Activated CD8-positive, alpha-beta memory T cell treated with anti-CD3 and anti-CD28 coated beads, Interleukin-2, amount 50 U/mL, for 24 hours (primary cell): ENCODE measurements around the gene TNIK.

Experiments
- DNase-seq: peaks from one replicate; pipeline ENCODE4 v3.0.0-alpha.2; 2020; ENCODE audit errors: extremely low read depth

TNIK gene

DNA sequence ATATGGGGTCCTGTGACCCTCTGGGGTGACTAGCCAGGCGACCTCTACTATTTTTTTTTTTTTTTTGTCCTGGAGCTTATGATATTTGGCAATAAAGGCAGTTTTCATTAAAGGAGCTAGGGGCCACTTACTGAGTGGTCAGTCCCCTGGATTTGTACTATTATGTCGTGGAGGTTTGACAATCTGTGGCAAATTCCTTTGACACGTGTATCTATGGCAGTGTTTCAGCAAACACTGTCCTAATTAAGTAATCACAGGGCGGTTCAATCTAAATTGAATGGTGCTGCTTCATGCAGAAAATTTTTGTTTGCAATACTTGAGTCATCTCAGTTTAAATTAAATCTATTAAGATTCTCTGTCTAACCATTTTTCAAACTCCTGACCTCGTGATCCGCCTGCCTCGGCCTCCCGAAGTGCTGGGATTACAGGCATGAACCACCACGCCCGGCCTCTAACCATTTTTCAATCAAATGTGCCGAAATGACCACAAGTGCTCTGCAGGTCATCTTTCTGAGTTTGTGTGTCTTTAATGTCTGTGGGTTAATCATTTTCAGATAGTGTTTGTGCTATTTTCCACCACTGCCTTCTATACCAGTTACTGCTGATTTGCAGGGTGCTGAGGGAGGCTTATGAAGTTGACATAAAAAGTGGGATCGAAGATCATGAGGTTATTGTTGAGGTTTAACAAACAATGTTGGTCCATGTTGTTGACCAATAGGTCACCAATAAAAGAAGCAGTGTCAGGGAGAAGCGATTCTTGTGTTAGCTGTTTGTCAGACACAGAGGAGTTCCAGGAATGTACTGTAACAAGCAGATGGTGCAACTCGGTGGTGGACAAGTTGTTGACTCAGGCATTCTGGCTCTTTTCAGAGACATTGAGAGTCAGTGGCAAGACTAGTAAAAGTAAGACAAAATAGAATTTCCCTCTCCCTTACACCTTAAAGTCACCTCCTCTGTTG is 415.1 kb downstream of the TNIK start:
- no peak for DNase-seq

GRCh38 chr3:171044384-171044783 is 415.8 kb downstream of the TNIK start:
- no peak for DNase-seq

- no peak for DNase-seq
These were observed 420.5 kb downstream of the TNIK start for GRCh38 chr3:171039674-171040073.

DNA sequence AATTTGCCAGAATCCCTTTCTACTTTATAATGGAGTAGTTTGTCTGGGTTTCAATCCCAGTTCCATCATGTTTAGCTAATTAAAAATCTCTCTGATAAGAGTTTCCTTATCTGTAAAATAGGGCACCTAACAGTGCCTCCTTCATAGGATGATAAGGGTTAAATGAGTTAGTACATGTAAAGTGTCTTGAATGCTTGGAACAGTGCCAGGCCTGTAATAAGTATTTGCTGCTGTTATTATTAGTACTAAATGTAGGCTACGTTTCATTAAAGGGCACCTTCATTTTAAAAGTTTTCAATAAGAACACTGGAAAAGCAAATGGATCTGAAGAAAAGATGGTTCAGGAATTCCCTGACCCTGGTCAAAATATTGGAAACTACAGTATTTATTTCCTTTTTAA is 421.9 kb downstream of the TNIK start:
- DNase-seq = no peak

DNA sequence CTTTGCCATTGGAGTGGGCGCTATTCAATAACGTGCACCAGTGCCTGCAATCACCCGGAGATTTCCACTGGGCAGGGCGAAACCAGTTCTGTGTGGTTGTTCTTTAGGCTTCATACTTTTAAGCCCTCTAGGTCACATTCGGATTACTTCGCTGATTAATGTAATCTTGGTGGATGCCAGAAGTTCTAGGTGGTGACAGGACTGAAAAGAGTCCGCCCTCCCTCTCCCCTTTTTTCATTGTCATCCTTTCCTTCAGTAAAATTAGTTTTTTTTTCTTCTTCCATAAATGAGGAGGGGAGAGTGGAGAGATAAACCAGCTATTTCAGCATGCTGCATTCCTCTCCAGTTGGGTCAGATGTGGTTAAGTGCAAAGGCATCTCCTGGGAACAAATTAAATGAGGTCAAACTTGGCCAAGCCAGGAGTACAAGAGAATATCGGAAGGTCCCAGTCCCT is 431.4 kb downstream of the TNIK start:
- no peak for DNase-seq

DNA sequence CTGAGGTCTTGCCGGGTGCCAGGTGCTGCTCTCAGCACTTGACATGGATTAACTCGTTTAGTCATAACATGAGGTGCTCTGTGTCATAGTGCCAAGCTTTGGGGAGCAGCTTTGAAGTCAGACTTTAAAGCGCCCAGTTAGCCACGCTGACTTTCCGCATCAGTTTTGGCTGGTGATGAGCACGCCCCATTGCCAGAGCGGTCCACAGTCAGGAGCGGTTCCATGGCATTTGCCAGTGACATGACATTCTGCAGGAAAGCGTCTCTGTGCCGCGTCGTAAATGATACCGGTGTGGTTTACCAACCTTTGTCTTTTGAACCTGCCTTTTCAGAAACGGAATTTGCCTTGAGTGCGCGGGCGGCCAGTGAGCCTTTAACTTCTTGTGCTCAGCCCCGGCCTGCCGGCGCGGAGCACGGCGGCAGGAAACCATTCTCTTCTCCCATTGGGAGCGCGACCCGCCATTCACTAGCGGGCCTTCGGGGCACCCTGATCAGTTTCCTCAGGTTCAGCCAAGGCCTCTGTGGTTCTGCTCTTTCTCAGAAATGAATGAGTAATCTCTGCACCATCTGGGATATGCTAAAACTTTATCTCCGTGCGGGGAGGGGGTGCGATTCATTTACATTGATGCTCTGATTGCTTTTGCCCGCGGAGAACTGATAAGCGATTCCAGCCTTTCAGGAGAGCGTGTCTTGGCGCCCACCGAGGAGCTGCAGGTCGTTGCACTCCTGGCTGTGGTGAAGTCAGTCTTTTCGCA is 432.0 kb downstream of the TNIK start:
- no peak for DNase-seq

GRCh38 chr3:171026597-171027293 is 433.5 kb downstream of the TNIK start, which contains the start of gene SLC2A2:
Gene SLC2A2 (minus strand): TSS chr3:171026720. CDS start chr3:171026670, 50 bp downstream.
- no peak for DNase-seq

DNA sequence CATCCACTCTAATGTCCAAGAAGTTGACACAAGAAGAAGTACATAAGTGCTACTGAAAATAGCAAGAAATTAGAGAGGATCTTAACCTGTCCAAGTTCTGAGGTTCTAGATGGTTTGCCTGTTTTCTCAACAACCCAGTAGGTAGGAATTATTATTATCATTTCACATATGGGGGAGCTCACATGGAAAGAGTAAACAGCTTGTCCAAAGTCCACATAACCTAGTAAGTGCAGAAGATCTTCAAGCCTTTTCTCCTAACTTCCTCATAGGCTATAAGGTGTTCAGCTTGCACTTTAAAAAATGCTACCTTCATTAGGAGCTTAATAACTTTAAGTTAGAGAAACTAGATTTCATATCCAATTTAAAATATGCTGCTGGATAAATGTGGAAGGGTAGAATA is 436.6 kb downstream of the TNIK start:
- no peak for DNase-seq

- DNase-seq = no peak
These were observed 438.8 kb downstream of the TNIK start for GRCh38 chr3:171021377-171021776.

DNA sequence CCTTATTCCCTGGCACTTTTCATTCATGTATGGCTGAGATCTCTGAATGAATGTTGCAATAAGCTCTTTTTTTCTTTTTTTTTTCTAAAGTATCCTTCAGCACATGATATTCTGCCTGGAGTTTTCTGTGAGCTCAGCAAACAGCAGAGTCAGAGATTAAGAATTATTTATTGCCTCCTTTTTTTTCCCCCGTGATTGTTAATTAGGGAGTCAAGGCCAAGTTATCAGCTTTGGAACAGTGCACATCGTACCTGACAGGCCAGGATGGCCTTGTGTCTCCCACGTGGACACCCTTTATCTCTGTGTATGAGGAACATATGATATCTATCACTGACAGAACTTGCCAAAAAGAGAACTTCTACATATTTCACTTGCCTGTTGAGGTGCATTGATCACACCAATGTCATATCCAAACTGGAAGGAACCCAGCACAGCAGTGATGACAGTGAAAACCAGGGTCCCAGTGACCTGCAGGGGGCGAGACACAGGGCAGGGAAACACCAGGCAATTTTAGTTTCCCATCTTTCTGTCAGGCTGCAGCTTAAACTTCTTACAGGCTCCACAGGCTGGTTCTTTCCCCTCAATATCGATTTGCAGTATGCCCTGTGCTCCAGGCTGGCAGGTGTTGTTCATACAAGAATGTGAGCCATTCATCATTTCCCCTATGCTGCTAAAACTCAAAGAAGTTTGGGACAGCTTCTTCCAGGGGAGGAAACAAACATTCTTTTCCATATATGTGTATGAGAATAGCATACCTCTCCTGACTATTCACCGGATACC is 441.9 kb downstream of the TNIK start:
- DNase-seq = no peak

DNA sequence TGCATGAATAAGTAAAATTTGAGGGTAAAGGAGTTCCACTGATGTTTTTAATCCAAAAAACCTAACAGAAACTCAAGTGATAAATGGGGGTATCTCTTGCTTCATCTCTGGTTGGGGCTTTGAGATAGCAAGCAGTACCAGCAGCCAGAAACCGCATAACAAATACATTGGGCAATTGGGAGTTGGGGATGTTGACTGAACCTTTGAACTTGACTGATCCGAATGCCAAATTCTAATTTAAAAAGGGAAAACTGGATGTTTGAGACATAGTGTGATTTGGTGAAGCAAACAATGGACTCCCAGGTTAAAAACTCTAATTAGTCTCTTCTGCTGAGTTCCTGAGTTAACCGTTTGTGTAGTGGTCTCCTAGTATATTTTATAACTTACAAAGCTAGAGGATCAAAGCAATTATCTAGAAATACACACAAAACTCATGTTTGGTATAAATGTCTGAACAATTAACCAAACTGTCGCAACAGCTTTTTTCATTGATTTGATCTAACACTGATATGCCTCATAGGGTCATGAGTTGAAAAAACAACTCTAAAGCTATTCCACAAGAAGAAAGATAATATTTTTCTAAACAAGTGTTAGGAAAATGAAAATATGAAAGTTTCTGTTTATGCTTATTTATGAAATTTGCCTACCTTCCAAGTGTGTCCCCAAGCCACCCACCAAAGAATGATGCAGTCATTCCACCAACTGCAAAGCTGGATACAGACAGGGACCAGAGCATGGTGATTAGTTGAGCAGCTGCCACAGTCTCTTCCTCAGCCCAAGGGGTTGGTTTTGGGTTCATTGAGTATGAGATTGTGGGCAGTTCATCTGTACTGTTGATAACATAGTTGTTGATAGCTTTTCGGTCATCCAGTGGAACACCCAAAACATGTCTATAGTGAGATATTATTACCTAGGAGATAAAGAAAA is 446.1 kb downstream of the TNIK start:
- DNase-seq = no peak

GRCh38 chr3:171011873-171012336 is 448.3 kb downstream of the TNIK start:
- DNase-seq = no peak
